GM21786 (cell line): ENCODE measurements around the gene FGD3.

Experiments
- ATAC-seq: cut with Tn5 transposase; IDR thresholded peaks from one replicate; pipeline ENCODE4 v1.9.1; 2021; ENCODE audit not compliant: unreplicated experiment

The FGD3 gene

GRCh38 chr9:93068956-93069355 is 121.6 kb downstream of the FGD3 start:
- ATAC-seq: no peak

GRCh38 chr9:93071464-93071863 is 124.1 kb downstream of the FGD3 start:
- ATAC-seq: no peak

GRCh38 chr9:93072383-93072795 is 125.1 kb downstream of the FGD3 start:
- ATAC-seq: no peak

- no peak for ATAC-seq
Measured at GRCh38 chr9:93076101-93076791, 128.9 kb downstream of the FGD3 start.

GRCh38 chr9:93076792-93077128 is 129.4 kb downstream of the FGD3 start:
- no peak for ATAC-seq

- no peak for ATAC-seq
Measured at GRCh38 chr9:93077367-93077766, 130.0 kb downstream of the FGD3 start.

- no peak for ATAC-seq
Measured at GRCh38 chr9:93077811-93078210, 130.5 kb downstream of the FGD3 start.

GRCh38 chr9:93079371-93079770 is 132.0 kb downstream of the FGD3 start:
- no peak for ATAC-seq

GRCh38 chr9:93080406-93080805 is 133.1 kb downstream of the FGD3 start:
- no peak for ATAC-seq

- ATAC-seq: no peak
Measured at GRCh38 chr9:93081081-93081529, 133.8 kb downstream of the FGD3 start.

GRCh38 chr9:93081931-93082330 is 134.6 kb downstream of the FGD3 start:
- no peak for ATAC-seq

GRCh38 chr9:93082841-93083411 is 135.6 kb downstream of the FGD3 start:
- ATAC-seq: no peak

- no peak for ATAC-seq
Measured at GRCh38 chr9:93083592-93084470, 136.5 kb downstream of the FGD3 start.

- ATAC-seq: no peak
Measured at GRCh38 chr9:93084471-93084881, 137.2 kb downstream of the FGD3 start.

- no peak for ATAC-seq
Measured at GRCh38 chr9:93085676-93086075, 138.4 kb downstream of the FGD3 start.
